Measurements from ENCODE around the gene TGM1. TPM values are rescaled to one million over a fixed set of nuclear protein-coding genes. Genes with fewer than 3 reads are reported as not detected.
A peak's percentile ranks its signal among the peaks of the same experiment; 100 is the strongest.
"Not testable (repeated sequence)": the region's sequence is repeated elsewhere in the genome, so short reads cannot be mapped to it uniquely, and the experiment has no call there.

The TGM1 gene
- polyA plus RNA-seq, 4 donors, result 1.6 to 6.6 (median 2.6) TPM

GRCh38 chr14:24236689-24237462 is 26.1 kb downstream of the TGM1 start:
- DNase-seq (ENCODE audit: low read depth in 4 of 4, low spot score in 3 of 4), result no peak

DNA sequence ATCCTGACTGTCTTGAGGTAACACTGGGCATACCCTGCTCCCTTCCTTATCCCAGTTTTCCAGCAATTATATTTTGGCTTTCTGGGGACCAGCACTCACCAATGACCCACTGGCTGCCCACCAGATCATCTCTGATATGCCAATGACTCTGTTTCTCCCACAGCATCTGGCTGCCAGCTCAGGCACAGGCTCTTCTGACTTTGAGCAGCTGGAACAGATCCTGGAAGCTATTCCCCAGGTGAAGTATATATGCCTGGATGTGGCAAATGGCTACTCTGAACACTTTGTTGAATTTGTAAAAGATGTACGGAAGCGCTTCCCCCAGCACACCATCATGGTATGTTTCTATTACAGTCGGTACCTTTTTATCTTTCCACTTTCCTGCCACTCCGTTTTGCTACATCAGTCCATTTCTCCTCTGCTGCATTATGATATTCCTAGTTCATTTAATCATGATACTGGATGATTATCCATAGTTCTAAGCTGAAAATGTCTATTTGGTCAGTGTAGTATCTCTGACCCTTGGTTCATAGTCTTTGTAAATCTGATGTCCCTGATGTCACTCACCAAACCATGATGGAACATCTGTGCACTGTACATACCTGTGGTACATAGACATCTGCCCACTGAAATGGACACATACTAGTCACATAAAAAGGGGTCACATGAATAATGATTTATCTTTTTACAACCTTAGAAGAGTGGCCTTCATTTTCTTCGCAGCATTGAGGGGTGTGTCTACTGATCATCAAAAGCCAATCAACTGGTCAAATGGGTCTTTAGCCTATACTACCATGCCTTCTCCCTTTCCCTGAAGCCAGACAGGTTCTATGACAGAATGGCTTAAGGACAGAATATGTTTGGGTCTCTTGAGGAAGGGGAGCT is 26.9 kb downstream of the TGM1 start:
- DNase-seq (ENCODE audit: low read depth in 4 of 4, low spot score in 3 of 4), result no peak

DNA sequence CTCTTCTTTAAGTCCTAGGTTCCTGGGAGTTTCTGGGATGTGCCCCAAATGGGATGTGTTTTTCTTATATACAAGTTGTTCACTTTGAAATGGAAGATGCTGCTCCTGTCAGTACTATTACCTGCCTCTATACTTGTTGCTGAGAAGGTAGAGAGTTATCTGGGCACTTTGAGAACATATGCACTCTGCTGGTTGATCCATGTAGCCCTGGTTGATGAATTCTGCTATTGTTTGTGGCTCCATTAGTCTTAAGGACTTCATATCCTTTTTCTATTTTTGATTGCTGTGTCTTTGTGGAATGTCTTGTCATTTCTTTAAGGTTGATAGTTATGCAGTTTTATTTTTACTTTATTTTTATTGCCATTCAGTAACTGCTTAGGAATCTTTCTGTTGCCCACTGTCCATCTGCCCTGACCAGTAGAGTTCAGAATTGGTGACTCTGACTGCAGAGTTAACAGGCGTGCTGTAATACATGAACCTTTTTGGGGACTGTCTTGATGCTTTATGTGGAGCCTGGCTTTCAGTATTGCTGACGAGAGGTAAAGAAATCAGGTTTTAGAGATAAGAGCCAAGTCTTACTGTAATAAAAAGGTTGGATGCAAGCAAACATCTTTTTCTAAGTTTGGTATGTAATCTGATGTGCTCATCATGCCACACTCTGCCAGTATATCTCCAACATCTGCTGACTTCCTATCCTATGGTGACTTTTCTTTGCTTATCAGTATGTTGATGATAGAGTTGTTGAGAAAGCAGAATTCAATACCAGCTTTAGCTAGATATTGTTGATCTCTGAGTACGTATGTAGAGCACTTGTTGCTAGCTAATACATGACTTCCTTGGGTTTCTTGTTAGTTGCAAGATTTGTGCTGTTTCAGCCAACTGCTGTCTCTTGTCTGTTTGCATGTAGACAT is 28.6 kb downstream of the TGM1 start:
- no peak for DNase-seq (ENCODE audit: low read depth in 4 of 4, low spot score in 3 of 4)

DNA sequence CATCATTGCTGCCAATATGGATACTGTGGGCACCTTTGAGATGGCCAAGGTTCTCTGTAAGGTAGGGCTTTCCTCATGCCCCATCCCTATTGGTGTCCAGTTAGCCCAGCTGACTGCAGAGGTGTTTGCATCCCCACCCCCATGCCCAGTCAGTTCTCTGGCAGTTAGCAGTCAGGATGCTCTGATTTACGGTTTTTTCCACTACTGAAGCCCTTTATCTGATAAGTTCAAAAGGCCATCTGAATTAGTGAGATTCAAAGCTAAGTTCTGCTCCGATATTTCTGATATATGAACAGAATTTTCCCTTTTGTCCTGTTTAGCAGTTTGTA is 29.5 kb downstream of the TGM1 start:
- DNase-seq (ENCODE audit: low read depth in 4 of 4, low spot score in 3 of 4), result no peak

- DNase-seq (ENCODE audit: low read depth in 4 of 4, low spot score in 3 of 4), result no peak
Measured at GRCh38 chr14:24232645-24233537, 30.1 kb downstream of the TGM1 start, which contains the start of gene GMPR2. TSS of gene GMPR2 (plus strand) at chr14:24232929. CDS start at chr14:24233254, 325 bp downstream.

DNA sequence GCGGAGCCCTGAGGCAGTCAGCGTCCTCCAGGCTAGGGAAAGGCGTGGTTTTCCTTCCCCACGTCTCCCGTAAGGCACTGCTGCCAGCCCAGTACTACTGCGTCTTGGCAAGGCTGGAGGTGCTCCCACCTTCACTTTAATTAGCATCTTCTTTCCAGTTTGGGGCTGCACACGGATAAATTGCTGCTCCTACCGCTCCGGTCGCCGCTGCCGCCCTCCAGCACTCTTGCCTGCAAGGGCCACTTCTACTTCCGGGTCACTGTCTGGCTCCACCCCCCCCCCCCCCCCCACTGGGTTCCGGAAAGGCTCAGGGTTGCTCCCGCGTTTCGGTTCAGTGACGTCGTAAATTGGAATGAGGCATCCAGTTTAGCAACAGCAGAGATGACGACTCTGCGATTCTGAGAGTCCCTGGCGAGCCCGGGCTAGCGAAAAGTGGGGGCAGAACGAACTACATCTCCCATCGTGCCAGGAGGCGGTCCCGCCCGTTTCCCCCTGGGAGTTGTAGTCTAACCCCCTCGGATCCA is 30.8 kb downstream of the TGM1 start, which contains the start of gene NEDD8:
NEDD8 (minus strand) TSS at position 247 of the 524 bp plus-strand sequence; CDS start at position 147, 100 bp downstream.
- peak; percentile 73 to 83 (median 80) for DNase-seq (ENCODE audit: low read depth in 4 of 4, low spot score in 3 of 4)

- DNase-seq (ENCODE audit: low read depth in 4 of 4, low spot score in 3 of 4), result no peak
Measured at GRCh38 chr14:24231263-24232120, 31.5 kb downstream of the TGM1 start.

DNA sequence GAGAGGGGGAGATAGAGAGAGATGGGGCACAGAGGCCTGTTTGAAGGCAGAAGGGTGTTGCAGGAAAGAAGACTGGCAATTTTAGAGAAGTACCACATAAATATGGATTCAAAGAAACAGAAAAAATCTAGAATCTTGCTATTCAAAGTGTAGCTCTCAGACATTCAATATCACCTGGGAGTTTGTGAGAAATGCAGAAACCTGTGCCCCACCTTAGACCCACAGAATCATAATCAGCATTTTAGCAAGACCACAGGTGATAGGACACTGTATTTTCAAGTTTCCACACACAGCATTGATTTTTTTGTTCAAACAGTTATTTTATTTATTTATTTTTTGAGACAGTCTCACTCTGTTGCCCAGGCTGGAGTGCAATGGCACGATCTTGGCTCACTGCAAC is 34.1 kb downstream of the TGM1 start:
- no peak for DNase-seq (ENCODE audit: low read depth in 4 of 4, low spot score in 3 of 4)

DNA sequence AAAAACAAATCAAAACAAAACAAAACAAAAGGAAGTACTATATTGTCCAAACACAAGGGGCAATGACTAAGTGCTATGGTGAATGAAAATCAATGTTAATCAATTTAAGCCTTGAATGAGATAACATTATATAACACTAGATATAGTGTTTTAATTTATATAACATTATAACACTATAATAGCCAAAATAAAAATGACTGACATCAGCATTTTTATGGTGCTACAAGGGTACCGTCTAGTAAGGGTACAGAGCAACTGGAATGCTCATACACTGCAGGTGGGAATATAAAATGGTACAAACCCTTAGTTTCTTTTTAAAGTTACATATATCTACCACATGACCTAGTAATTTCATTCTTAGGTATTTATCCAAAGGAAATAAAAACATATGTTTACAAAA is 36.5 kb downstream of the TGM1 start:
- no peak for DNase-seq (ENCODE audit: low read depth in 4 of 4, low spot score in 3 of 4)

DNA sequence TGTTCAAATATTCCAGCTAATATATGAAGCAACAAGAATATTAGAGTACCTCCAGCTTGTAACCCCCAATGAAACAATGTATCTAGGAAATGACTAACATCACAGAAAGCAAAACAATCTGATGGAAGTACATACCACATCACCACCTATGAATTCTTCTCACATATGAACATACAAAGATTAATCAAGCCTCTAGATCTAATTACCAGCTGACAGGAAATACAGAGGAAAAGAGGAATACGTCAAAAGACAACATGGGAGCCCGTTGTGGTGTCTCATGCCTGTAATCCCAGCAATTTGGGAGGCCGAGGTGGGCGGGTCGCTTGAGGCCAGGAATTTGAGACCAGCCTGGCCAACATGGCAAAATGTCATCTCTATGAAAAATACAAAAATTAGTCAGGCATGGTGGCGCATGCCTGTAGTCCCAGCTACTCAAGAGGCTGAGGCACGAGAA is 38.3 kb downstream of the TGM1 start:
- DNase-seq (ENCODE audit: low read depth in 4 of 4, low spot score in 3 of 4), result no peak

DNA sequence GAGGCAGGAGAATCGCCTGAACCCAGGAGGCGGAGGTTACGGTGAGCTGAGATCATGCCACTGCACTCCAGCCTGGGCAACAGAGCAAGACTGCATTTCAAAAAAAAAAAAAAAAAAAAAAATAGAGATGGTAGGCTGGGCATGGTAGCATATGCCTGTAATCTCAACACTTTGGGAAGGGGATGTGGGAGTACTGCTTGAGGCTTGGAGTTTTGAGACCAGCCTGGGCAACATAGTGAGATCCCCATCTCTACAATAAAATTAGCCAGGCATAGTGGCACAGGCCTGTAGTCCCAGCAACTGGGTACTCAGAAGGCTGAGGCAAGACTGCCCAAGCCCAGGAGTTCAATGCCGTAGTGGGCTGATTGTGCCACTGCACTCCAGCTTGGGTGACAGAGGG is 40.0 kb downstream of the TGM1 start:
- not testable (repeated sequence) for DNase-seq (ENCODE audit: low read depth in 4 of 4, low spot score in 3 of 4)

- DNase-seq (ENCODE audit: low read depth in 4 of 4, low spot score in 3 of 4), result no peak
Measured at GRCh38 chr14:24219521-24219920, 43.5 kb downstream of the TGM1 start.

DNA sequence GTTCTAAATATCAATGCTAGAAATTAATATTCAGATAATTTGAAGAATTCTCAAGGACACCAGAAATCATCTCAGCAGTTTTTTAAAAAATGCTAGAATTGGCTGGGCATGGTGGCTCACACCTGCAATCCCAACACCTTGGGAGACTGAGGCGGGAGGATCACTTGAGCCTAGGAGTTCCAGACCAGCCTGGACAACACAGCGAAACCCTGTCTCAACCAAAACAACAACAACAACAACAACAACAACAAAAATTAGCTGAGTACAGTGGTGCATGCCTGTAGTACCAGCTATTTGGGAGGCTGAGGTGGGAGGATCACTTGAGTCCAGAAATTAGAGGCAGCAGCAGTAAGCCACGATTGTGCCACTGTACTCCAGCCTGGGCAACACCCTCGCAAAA is 43.9 kb downstream of the TGM1 start:
- DNase-seq (ENCODE audit: low read depth in 4 of 4, low spot score in 3 of 4), result no peak

DNA sequence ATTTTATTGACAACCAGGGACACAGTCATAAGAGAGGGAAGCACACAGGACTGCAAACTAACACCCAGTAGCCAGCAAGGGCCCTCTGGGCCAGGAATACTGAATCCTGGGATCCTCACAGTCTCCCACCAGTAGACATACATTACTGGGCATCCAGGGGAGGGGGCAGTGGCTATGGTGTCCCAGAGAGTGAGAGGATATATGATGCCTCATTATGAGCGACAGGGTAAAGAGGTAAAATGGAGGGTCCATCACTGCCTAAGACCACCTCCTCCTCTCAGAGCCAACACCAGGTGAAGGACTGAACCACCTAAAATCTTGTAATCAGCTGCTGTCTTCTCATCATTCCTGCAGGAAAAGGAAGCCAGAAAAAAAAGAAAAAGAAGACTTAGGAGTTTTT is 46.1 kb downstream of the TGM1 start:
- not testable (repeated sequence) for DNase-seq (ENCODE audit: low read depth in 4 of 4, low spot score in 3 of 4)

GRCh38 chr14:24216345-24216699 is 46.7 kb downstream of the TGM1 start:
- DNase-seq (ENCODE audit: low read depth in 4 of 4, low spot score in 3 of 4), result no peak

GRCh38 chr14:24215495-24216344 is 47.3 kb downstream of the TGM1 start, which contains the start of gene MDP1:
TSS of gene MDP1 (minus strand) at chr14:24216066. CDS start at chr14:24215955, 111 bp downstream.
- DNase-seq (ENCODE audit: low read depth in 4 of 4, low spot score in 3 of 4), result peak in 3 of 4 donors; percentile 68 to 75 (median 71)

Measured in left renal pelvis (tissue), 4 donors.